ENCODE results near the gene CTDNEP1. TPM values are rescaled to one million over a fixed set of nuclear protein-coding genes. Genes with fewer than 3 reads are reported as not detected.

The CTDNEP1 gene
- total RNA-seq, 5 donors from 2014 or later (not counting 1 experiment from before 2014, with no cell fraction given) = 109 to 131 (median 125) TPM

DNA sequence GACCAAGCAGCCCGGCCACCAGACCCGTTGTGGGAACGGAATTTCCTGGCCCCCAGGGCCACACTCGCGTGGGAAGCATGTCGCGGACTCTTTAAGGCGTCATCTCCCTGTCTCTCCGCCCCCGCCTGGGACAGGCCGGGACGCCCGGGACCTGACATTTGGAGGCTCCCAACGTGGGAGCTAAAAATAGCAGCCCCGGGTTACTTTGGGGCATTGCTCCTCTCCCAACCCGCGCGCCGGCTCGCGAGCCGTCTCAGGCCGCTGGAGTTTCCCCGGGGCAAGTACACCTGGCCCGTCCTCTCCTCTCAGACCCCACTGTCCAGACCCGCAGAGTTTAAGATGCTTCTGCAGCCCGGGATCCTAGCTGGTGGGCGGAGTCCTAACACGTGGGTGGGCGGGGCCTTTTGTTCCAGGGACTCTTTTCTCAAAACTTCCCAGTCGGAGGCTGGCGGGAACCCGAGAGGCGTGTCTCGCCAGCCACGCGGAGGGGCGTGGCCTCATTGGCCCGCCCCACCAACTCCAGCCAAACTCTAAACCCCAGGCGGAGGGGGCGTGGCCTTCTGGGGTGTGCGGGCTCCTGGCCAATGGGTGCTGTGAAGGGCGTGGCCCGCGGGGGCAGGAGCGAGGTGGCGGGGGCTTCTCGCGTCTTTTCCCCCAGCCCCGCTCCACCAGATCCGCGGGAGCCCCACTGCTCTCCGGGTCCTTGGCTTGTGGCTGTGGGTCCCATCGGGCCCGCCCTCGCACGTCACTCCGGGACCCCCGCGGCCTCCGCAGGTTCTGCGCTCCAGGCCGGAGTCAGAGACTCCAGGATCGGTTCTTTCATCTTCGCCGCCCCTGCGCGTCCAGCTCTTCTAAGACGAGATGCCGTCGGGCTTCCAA, 29.8 kb upstream of the CTDNEP1 start, which contains the start of gene SLC2A4:
TSS of gene SLC2A4 (plus strand) at position 645 of the 879 bp plus-strand sequence. CDS start at position 862, 217 bp downstream.
- H3K9me3 Mint-ChIP-seq = no peaks in the 10 kb centered on the region
- peaks cover 6 to 26% of the 10 kb centered on the region in 2 experiments for H3K4me1 ChIP-seq (ENCODE audit: control insufficient read depth in 1 of 2, extremely low read depth in 1 of 2, insufficient read depth in 2 of 2, low read length in 2 of 2)
- H3K27ac ChIP-seq (ENCODE audit: low read length) = no peak within 1 kb of the TSS
- peaks cover 12 to 40% of the 10 kb centered on the region in 2 donors for H3K27me3 Mint-ChIP-seq
- CTCF ChIA-PET = interaction anchor here (0.6 to 1.3 kb wide), 6 partner anchors 15 to 407 kb away, joined by 3 to 8 read pairs (median 4); partner anchors contain the start of gene WRAP53 (in 1 of the 2)
- under 1% methylated on average over 61 of the region's 71 CpGs for WGBS (ENCODE audit: insufficient coverage)
- no peaks in the 10 kb centered on the region for H3K36me3 Mint-ChIP-seq
- peak within 1 kb of the TSS; percentile 70 to 77 (median 75) for H3K4me3 Mint-ChIP-seq
- H3K9me3 ChIP-seq = no peaks in the 10 kb centered on the region
- no peak within 1 kb of the TSS for H3K27ac Mint-ChIP-seq
- no peaks in the 10 kb centered on the region for H3K36me3 ChIP-seq (ENCODE audit: control insufficient read depth in 2 of 2, extremely low read depth in 1 of 2, insufficient read depth in 1 of 2, low read length in 1 of 2)
- peaks cover 16 to 34% (median 26%) of the 10 kb centered on the region in 3 donors for H3K4me1 Mint-ChIP-seq
- ATAC-seq (replicated peaks in 1 of 4) (peak; percentile 65 to 74 (median 68)), DNase-seq (peak; percentile 45 to 86 (median 64))
- H3K4me3 ChIP-seq (ENCODE audit: control insufficient read depth in 1 of 2, extremely low read depth in 1 of 2, low read length in 1 of 2) = peak within 1 kb of the TSS; percentile 42 to 67
- peaks cover 0 to 57% of the 10 kb centered on the region in 2 experiments for H3K27me3 ChIP-seq (replicated peaks in 1 of 2; ENCODE audit: control insufficient read depth in 2 of 2, extremely low read depth in 1 of 2, insufficient read depth in 2 of 2, low read length in 1 of 2)
- POLR2A ChIA-PET = interaction anchor here (0.5 to 0.6 kb wide), 3 partner anchors 24 to 280 kb away, joined by 3 to 6 read pairs (median 4); no protein-coding TSS in a partner anchor

DNA sequence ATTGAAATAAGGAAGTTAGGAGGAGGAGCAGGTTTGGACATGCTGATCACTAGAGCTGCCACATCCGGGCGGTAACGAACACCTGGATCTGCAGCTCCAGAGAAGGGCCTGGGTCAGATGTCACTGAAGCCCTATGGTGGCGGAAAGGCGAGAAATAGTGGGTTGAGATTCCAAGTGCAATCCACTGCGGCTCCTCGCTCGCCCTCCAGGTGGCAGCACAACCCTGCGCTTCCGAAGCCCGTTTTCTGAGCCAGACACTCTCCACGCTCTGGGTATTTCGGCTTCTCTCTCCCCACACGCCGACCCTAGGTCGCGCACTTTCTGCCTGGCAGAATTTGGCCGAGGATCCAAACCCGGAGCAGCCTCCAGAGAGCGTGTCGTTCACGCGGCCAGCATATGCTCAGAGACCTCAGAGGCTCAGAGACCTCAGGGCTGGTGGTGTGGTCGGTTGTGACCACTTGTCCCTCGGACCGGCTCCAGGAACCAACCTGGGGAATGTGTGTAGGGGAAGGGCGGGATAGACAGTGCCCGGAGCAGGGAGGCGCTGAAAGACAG, 29.1 kb upstream of the CTDNEP1 start:
- peak overlapping the region; percentile 42 to 67 for H3K4me3 ChIP-seq (ENCODE audit: control insufficient read depth in 1 of 2, extremely low read depth in 1 of 2, low read length in 1 of 2)
- Mint-ChIP-seq H3K4me3 (peak overlapping the region; percentile 70 to 77 (median 75)), H3K4me1 (peaks cover 16 to 34% (median 26%) of the 10 kb centered on the region in 3 donors), H3K9me3 (no peaks in the 10 kb centered on the region), H3K27me3 (peaks cover 12 to 37% of the 10 kb centered on the region in 2 donors), H3K27ac (no peak overlapping the region), H3K36me3 (no peaks in the 10 kb centered on the region)
- ChIA-PET POLR2A (interaction anchor here in 1 of 2 donors (0.6 kb wide), 1 partner anchor 25 kb away, joined by 4 read pairs; no protein-coding TSS in a partner anchor), CTCF (interaction anchor here (0.6 to 1.3 kb wide), 4 partner anchors 16 to 168 kb away, joined by 3 to 8 read pairs (median 3); partner anchors contain the start of gene ACAP1 (in 1 of the 2))
- H3K27ac ChIP-seq (ENCODE audit: low read length) = no peak overlapping the region
- peak; percentile 85 to 90 (median 86) for ATAC-seq (replicated peaks in 1 of 4)
- no peaks in the 10 kb centered on the region for H3K36me3 ChIP-seq (ENCODE audit: control insufficient read depth in 2 of 2, extremely low read depth in 1 of 2, insufficient read depth in 1 of 2, low read length in 1 of 2)
- H3K4me1 ChIP-seq (ENCODE audit: control insufficient read depth in 1 of 2, extremely low read depth in 1 of 2, insufficient read depth in 2 of 2, low read length in 2 of 2) = peaks cover 6 to 26% of the 10 kb centered on the region in 2 experiments
- whole genome bisulfite sequencing (ENCODE audit: insufficient coverage) = 1% methylated on average over 27 of the region's 29 CpGs
- peaks cover 0 to 51% of the 10 kb centered on the region in 2 experiments for H3K27me3 ChIP-seq (replicated peaks in 1 of 2; ENCODE audit: control insufficient read depth in 2 of 2, extremely low read depth in 1 of 2, insufficient read depth in 2 of 2, low read length in 1 of 2)
- no peaks in the 10 kb centered on the region for H3K9me3 ChIP-seq
- DNase-seq = peak; percentile 68 to 88 (median 82)

DNA sequence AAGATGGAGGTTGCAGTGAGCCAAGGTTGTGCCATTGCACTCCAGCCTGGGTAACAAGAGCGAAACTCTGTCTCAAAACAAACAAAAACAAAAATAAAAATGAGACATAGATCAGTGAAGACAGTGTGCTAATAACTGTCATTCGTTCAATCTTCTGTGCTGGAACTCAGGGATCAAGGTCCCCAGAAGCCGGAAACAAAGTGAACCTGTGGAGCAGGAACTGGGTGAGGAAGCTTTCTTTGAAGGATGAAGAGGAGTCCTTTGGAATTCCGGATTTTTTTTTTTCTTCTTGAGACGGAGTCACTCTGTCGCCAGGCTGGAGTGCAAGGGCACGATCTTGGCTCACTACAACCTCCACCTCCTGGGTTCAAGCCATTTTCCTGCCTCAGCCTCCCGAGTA, 27.9 kb upstream of the CTDNEP1 start:
- DNase-seq = no peak
- Mint-ChIP-seq H3K27me3 (peaks cover 12 to 30% of the 10 kb centered on the region in 2 donors), H3K4me1 (peaks cover 16 to 34% (median 26%) of the 10 kb centered on the region in 3 donors), H3K4me3 (no peak overlapping the region), H3K9me3 (no peaks in the 10 kb centered on the region), H3K27ac (no peak overlapping the region), H3K36me3 (no peaks in the 10 kb centered on the region)
- ChIA-PET POLR2A (no interaction called here), CTCF (interaction anchor here (0.6 to 1.3 kb wide), 3 partner anchors 17 to 305 kb away, joined by 3 to 4 read pairs (median 4); no protein-coding TSS in a partner anchor)
- Histone ChIP-seq H3K36me3 (ENCODE audit: control insufficient read depth in 2 of 2, extremely low read depth in 1 of 2, insufficient read depth in 1 of 2, low read length in 1 of 2) (no peaks in the 10 kb centered on the region), H3K9me3 (no peaks in the 10 kb centered on the region), H3K27ac (ENCODE audit: low read length) (no peak overlapping the region), H3K4me1 (ENCODE audit: control insufficient read depth in 1 of 2, extremely low read depth in 1 of 2, insufficient read depth in 2 of 2, low read length in 2 of 2) (peaks cover 6 to 26% of the 10 kb centered on the region in 2 experiments), H3K4me3 (ENCODE audit: control insufficient read depth in 1 of 2, extremely low read depth in 1 of 2, low read length in 1 of 2) (no peak overlapping the region), H3K27me3 (replicated peaks in 1 of 2; ENCODE audit: control insufficient read depth in 2 of 2, extremely low read depth in 1 of 2, insufficient read depth in 2 of 2, low read length in 1 of 2) (peaks cover 0 to 39% of the 10 kb centered on the region in 2 experiments)
- WGBS (ENCODE audit: insufficient coverage) = 43% methylated on average over 1 of the region's 8 CpGs
- ATAC-seq (replicated peaks in 1 of 4) = no peak

DNA sequence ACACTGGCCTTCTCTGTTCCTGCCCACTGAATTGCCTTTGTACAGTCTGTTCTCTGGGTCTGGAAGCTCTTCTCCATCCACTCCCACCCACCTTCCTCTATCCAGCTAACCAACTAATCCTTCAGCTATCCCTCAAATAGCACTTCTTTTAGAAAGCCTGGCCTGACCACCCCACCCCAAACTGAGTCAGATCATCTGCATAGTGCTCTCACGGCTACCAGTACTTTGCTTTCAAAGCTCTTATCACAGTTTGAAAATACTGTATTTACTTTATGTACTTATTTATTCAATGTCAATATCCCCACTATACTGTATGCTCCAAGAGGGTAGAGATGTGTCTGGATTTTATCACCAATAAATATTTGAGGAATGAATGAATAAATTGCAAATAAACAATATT, 15.2 kb upstream of the CTDNEP1 start:
- CTCF ChIA-PET = no interaction called here
- Mint-ChIP-seq H3K4me3 (no peak overlapping the region), H3K27ac (no peak overlapping the region), H3K36me3 (no peaks in the 10 kb centered on the region), H3K27me3 (peaks cover 3 to 30% of the 10 kb centered on the region in 2 donors), H3K4me1 (peaks cover 19 to 21% (median 20%) of the 10 kb centered on the region in 3 donors), H3K9me3 (no peaks in the 10 kb centered on the region)
- POLR2A ChIA-PET = interaction anchor here in 1 of 2 donors (0.7 kb wide), 1 partner anchor 65 kb away, joined by 3 read pairs; no protein-coding TSS in a partner anchor
- H3K36me3 ChIP-seq (ENCODE audit: control insufficient read depth in 2 of 2, extremely low read depth in 1 of 2, insufficient read depth in 1 of 2, low read length in 1 of 2) = no peaks in the 10 kb centered on the region
- no CpG with 5 or more reads among the region's 1 CpG for WGBS (ENCODE audit: insufficient coverage)
- ATAC-seq (replicated peaks in 1 of 4) = no peak
- DNase-seq = no peak
- H3K27me3 ChIP-seq (replicated peaks in 1 of 2; ENCODE audit: control insufficient read depth in 2 of 2, extremely low read depth in 1 of 2, insufficient read depth in 2 of 2, low read length in 1 of 2) = peaks cover 0 to 55% of the 10 kb centered on the region in 2 experiments
- H3K27ac ChIP-seq (ENCODE audit: low read length) = no peak overlapping the region
- peaks cover 3 to 20% of the 10 kb centered on the region in 2 experiments for H3K4me1 ChIP-seq (ENCODE audit: control insufficient read depth in 1 of 2, extremely low read depth in 1 of 2, insufficient read depth in 2 of 2, low read length in 2 of 2)
- no peak overlapping the region for H3K4me3 ChIP-seq (ENCODE audit: control insufficient read depth in 1 of 2, extremely low read depth in 1 of 2, low read length in 1 of 2)
- H3K9me3 ChIP-seq = no peaks in the 10 kb centered on the region

DNA sequence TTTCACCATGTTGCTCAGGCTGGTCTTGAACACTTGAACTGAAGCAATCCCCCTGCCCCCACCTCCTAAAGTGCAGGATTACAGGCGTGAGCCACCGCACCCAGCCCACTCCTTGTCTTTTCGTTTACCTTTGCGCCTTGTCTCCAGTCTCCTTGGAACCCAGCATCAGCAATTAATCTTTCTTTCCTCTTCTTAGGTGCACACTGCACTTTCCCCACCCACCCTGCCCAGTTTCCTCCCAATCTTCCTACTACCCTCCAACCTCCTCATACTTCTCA, 12.2 kb upstream of the CTDNEP1 start:
- Histone ChIP-seq H3K4me1 (ENCODE audit: control insufficient read depth in 1 of 2, extremely low read depth in 1 of 2, insufficient read depth in 2 of 2, low read length in 2 of 2) (peaks cover 6 to 35% of the 10 kb centered on the region in 2 experiments), H3K9me3 (no peaks in the 10 kb centered on the region), H3K27me3 (replicated peaks in 1 of 2; ENCODE audit: control insufficient read depth in 2 of 2, extremely low read depth in 1 of 2, insufficient read depth in 2 of 2, low read length in 1 of 2) (peaks cover 0 to 51% of the 10 kb centered on the region in 2 experiments), H3K27ac (ENCODE audit: low read length) (no peak overlapping the region), H3K4me3 (ENCODE audit: control insufficient read depth in 1 of 2, extremely low read depth in 1 of 2, low read length in 1 of 2) (no peak overlapping the region), H3K36me3 (ENCODE audit: control insufficient read depth in 2 of 2, extremely low read depth in 1 of 2, insufficient read depth in 1 of 2, low read length in 1 of 2) (peaks cover 0 to 10% of the 10 kb centered on the region in 2 donors)
- no peaks in the 10 kb centered on the region for H3K9me3 Mint-ChIP-seq
- peak overlapping the region; percentile 25 to 76 (median 71) for H3K4me3 Mint-ChIP-seq
- CTCF ChIA-PET = no interaction called here
- H3K4me1 Mint-ChIP-seq = peaks cover 22 to 23% (median 22%) of the 10 kb centered on the region in 3 donors
- H3K27ac Mint-ChIP-seq = peak overlapping the region; percentile 64 to 67
- WGBS (ENCODE audit: insufficient coverage) = 32% methylated on average over 4 of the region's 4 CpGs
- DNase-seq = no peak
- ATAC-seq (replicated peaks in 1 of 4) = peak in 1 of 4 experiments; percentile 2
- peaks cover 3 to 30% of the 10 kb centered on the region in 2 donors for H3K27me3 Mint-ChIP-seq
- POLR2A ChIA-PET = interaction anchor here in 1 of 2 donors (0.6 kb wide), 1 partner anchor 73 kb away, joined by 3 read pairs; no protein-coding TSS in a partner anchor
- no peaks in the 10 kb centered on the region for H3K36me3 Mint-ChIP-seq

All from T-cell (primary cell).